WTC11 (cell line): ENCODE results near the gene MVD. TPM values are rescaled to one million over a fixed set of nuclear protein-coding genes. Genes with fewer than 3 reads are reported as not detected.

ENCODE experiments used
- ATAC-seq: fragments of 200-7000 bp; cut with Tn5 transposase; 2 replicates; pipeline ENCODE4 v1.10.0; 2021; ENCODE audit warnings: mild to moderate bottlenecking, moderate library complexity
- CTCF ChIA-PET: fragments of 300-600 bp; sonication (Branson Sonifier 250); formaldehyde crosslinking; loops from one replicate; lab custom pipeline; 2021; ENCODE audit warnings: antibody characterized with exemption; lab: Charles Lee
- POLR2A ChIA-PET: fragments of 350-600 bp; sonication (Branson Sonifier 250); formaldehyde crosslinking; loops from one replicate; lab custom pipeline; 2021; ENCODE audit warnings: antibody characterized with exemption; lab: Charles Lee
- DNase-seq: peaks from one replicate; pipeline ENCODE4 v3.0.0; 2021; ENCODE audit warnings: low spot score
- H3K27ac Mint-ChIP-seq: 2 replicates; pipeline ENCODE4 v1.8.0; 2021; ENCODE audit warnings: mixed read lengths
- H3K27me3 Mint-ChIP-seq: 2 replicates; pipeline ENCODE4 v1.8.0; 2021; ENCODE audit warnings: low read depth, mild to moderate bottlenecking, moderate library complexity, mixed read lengths
- H3K36me3 Mint-ChIP-seq: 2 replicates; pipeline ENCODE4 v1.8.0; 2021; ENCODE audit warnings: mixed read lengths
- H3K4me1 Mint-ChIP-seq: 2 replicates; pipeline ENCODE4 v1.8.0; 2022; ENCODE audit warnings: mixed read lengths
- H3K4me3 Mint-ChIP-seq: 2 replicates; pipeline ENCODE4 v1.8.0; 2021; ENCODE audit warnings: mild to moderate bottlenecking, moderate library complexity, mixed read lengths
- H3K9me3 Mint-ChIP-seq: 2 replicates; pipeline ENCODE4 v1.8.0; 2021; ENCODE audit warnings: mixed read lengths
- ATF1 ChIP-seq: sonication (generic); formaldehyde crosslinking; IDR thresholded peaks from 2 replicates; pipeline ENCODE4 v1.8.1; 2023; ENCODE audit warnings: mild to moderate bottlenecking, moderate library complexity, missing genetic modification reagents
- CDX4 ChIP-seq: fragments of 250-450 bp; sonication (Bioruptor Pico); IDR thresholded peaks from 2 replicates; pipeline ENCODE4 v1.9.0; 2021; ENCODE audit warnings: moderate library complexity, mild to moderate bottlenecking, inconsistent platforms, borderline replicate concordance
- CREB1 ChIP-seq: sonication (generic); formaldehyde crosslinking; IDR thresholded peaks from 2 replicates; pipeline ENCODE4 v1.8.0; 2023; ENCODE audit warnings: mild to moderate bottlenecking, missing genetic modification reagents
- E2F1 ChIP-seq: sonication (generic); formaldehyde crosslinking; IDR thresholded peaks from 2 replicates; pipeline ENCODE4 v1.8.0; 2022; ENCODE audit warnings: mild to moderate bottlenecking, missing genetic modification reagents
- ERG ChIP-seq: fragments of 250-450 bp; sonication (Bioruptor Pico); IDR thresholded peaks from 2 replicates; pipeline ENCODE4 v1.8.0; 2021; ENCODE audit warnings: mild to moderate bottlenecking
- ESRRA ChIP-seq: sonication (generic); formaldehyde crosslinking; IDR thresholded peaks from 2 replicates; pipeline ENCODE4 v1.8.1; 2022; ENCODE audit warnings: mild to moderate bottlenecking, missing genetic modification reagents, borderline replicate concordance
- ETV6 ChIP-seq: sonication (generic); formaldehyde crosslinking; IDR thresholded peaks from 2 replicates; pipeline ENCODE4 v1.8.1; 2022; ENCODE audit warnings: mild to moderate bottlenecking, missing genetic modification reagents
- FOXJ3 ChIP-seq: sonication (generic); formaldehyde crosslinking; IDR thresholded peaks from 2 replicates; pipeline ENCODE4 v1.9.0; 2021; ENCODE audit warnings: missing genetic modification reagents, mild to moderate bottlenecking, borderline replicate concordance
- FOXK1 ChIP-seq: sonication (generic); formaldehyde crosslinking; IDR thresholded peaks from 2 replicates; pipeline ENCODE4 v1.8.0; 2022; ENCODE audit warnings: mild to moderate bottlenecking, moderate library complexity, missing genetic modification reagents
- MAX ChIP-seq: sonication (generic); formaldehyde crosslinking; IDR thresholded peaks from 2 replicates; pipeline ENCODE4 v1.8.0; 2022; ENCODE audit warnings: mild to moderate bottlenecking, missing genetic modification reagents
- MYBL2 ChIP-seq: sonication (generic); formaldehyde crosslinking; IDR thresholded peaks from 2 replicates; pipeline ENCODE4 v1.8.1; 2023; ENCODE audit warnings: mild to moderate bottlenecking, moderate library complexity, missing genetic modification reagents
- NFATC4 ChIP-seq: fragments of 250-450 bp; sonication (Bioruptor Pico); IDR thresholded peaks from 2 replicates; pipeline ENCODE4 v1.9.0; 2021; ENCODE audit warnings: mild to moderate bottlenecking
- NR1H2 ChIP-seq: sonication (generic); formaldehyde crosslinking; IDR thresholded peaks from 2 replicates; pipeline ENCODE4 v1.9.0; 2021; ENCODE audit warnings: mild to moderate bottlenecking, moderate library complexity, missing genetic modification reagents
- NR3C1 ChIP-seq: sonication (generic); formaldehyde crosslinking; conservative IDR thresholded peaks from 2 replicates; pipeline ENCODE4 v1.8.1; 2023; ENCODE audit warnings: low read depth, mild to moderate bottlenecking, missing genetic modification reagents
- PRDM15 ChIP-seq: sonication (generic); formaldehyde crosslinking; IDR thresholded peaks from 2 replicates; pipeline ENCODE4 v1.8.0; 2022; ENCODE audit warnings: missing genetic modification reagents
- PRRX2 ChIP-seq: fragments of 250-450 bp; sonication (Bioruptor Pico); IDR thresholded peaks from 2 replicates; pipeline ENCODE4 v1.8.0; 2021; ENCODE audit warnings: mild to moderate bottlenecking
- SMAD4 ChIP-seq: sonication (generic); formaldehyde crosslinking; IDR thresholded peaks from 2 replicates; pipeline ENCODE4 v1.8.0; 2022; ENCODE audit warnings: mild to moderate bottlenecking, missing genetic modification reagents
- TCF7 ChIP-seq: sonication (generic); formaldehyde crosslinking; IDR thresholded peaks from 2 replicates; pipeline ENCODE4 v1.8.0; 2022; ENCODE audit warnings: mild to moderate bottlenecking, low read depth, missing genetic modification reagents, moderate library complexity
- TEAD1 ChIP-seq: sonication (generic); formaldehyde crosslinking; IDR thresholded peaks from 2 replicates; pipeline ENCODE4 v1.8.0; 2022; ENCODE audit warnings: mild to moderate bottlenecking, missing genetic modification reagents
- ZMAT4 ChIP-seq: fragments of 250-450 bp; sonication (Bioruptor Pico); IDR thresholded peaks from 2 replicates; pipeline ENCODE4 v1.9.0; 2021; ENCODE audit warnings: mild to moderate bottlenecking
- ZNF232 ChIP-seq: sonication (generic); formaldehyde crosslinking; IDR thresholded peaks from 2 replicates; pipeline ENCODE4 v1.8.0; 2022; ENCODE audit warnings: mild to moderate bottlenecking, missing genetic modification reagents
- ZNF396 ChIP-seq: fragments of 250-450 bp; sonication (Bioruptor Pico); IDR thresholded peaks from 2 replicates; pipeline ENCODE4 v1.8.0; 2021; ENCODE audit warnings: mild to moderate bottlenecking, moderate library complexity, borderline replicate concordance
- ZNF416 ChIP-seq: fragments of 250-450 bp; sonication (Bioruptor Pico); IDR thresholded peaks from 2 replicates; pipeline ENCODE4 v1.9.0; 2021; ENCODE audit warnings: mild to moderate bottlenecking, inconsistent platforms
- total RNA-seq: library from RNA; stranded (reverse); gene quantifications from 3 replicates; pipeline ENCODE4 v1.2.3, GENCODE V29; 2021
- TF ChIP-seq, protein P1 (sequence below): sonication (generic); formaldehyde crosslinking; conservative IDR thresholded peaks from 2 replicates; pipeline ENCODE4 v1.8.1; 2022; ENCODE audit warnings: mild to moderate bottlenecking, missing genetic modification reagents
- TF ChIP-seq, protein P2 (sequence below): sonication (generic); formaldehyde crosslinking; IDR thresholded peaks from 2 replicates; pipeline ENCODE4 v1.8.0; 2023; ENCODE audit warnings: missing genetic modification reagents
- TF ChIP-seq, protein P3 (sequence below): sonication (generic); formaldehyde crosslinking; IDR thresholded peaks from 2 replicates; pipeline ENCODE4 v1.8.1; 2022; ENCODE audit warnings: mild to moderate bottlenecking, moderate library complexity, missing genetic modification reagents

The MVD gene
- total RNA-seq, 1 experiment from 2014 or later: 113 TPM

- Mint-ChIP-seq H3K27me3 (no peaks in the 10 kb centered on the region), H3K9me3 (no peaks in the 10 kb centered on the region), H3K27ac (peak overlapping the region; percentile 88), H3K4me1 (peaks cover 8% of the 10 kb centered on the region), H3K36me3 (peaks cover under 1% of the 10 kb centered on the region; the same call in 1 of the 2 replicates), H3K4me3 (no peak overlapping the region)
- TF ChIP-seq SMAD4 (CRISPR knock-in tag): no peak
- TF ChIP-seq E2F1: no peak
- TF ChIP-seq TEAD1 (CRISPR knock-in tag): no peak
- TF ChIP-seq, protein P1, sequence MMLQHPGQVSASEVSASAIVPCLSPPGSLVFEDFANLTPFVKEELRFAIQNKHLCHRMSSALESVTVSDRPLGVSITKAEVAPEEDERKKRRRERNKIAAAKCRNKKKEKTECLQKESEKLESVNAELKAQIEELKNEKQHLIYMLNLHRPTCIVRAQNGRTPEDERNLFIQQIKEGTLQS (CRISPR knock-in tag): no peak
- TF ChIP-seq CREB1 (CRISPR knock-in tag): no peak
- no peak for TF ChIP-seq MAX (CRISPR knock-in tag)
- TF ChIP-seq ERG (CRISPR knock-in tag): no peak
- no peak for TF ChIP-seq PRRX2 (CRISPR knock-in tag)
- no peak for TF ChIP-seq FOXK1 (CRISPR knock-in tag)
- TF ChIP-seq MYBL2: no peak
- TF ChIP-seq TCF7: no peak
- TF ChIP-seq, protein P2, sequence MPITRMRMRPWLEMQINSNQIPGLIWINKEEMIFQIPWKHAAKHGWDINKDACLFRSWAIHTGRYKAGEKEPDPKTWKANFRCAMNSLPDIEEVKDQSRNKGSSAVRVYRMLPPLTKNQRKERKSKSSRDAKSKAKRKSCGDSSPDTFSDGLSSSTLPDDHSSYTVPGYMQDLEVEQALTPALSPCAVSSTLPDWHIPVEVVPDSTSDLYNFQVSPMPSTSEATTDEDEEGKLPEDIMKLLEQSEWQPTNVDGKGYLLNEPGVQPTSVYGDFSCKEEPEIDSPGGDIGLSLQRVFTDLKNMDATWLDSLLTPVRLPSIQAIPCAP (CRISPR knock-in tag): no peak
- no peak for TF ChIP-seq NR3C1 (CRISPR knock-in tag)
- TF ChIP-seq PRDM15: no peak
- TF ChIP-seq ATF1 (CRISPR knock-in tag): no peak
- TF ChIP-seq ZNF396 (CRISPR knock-in tag): no peak
- TF ChIP-seq NR1H2 (CRISPR knock-in tag): no peak
- TF ChIP-seq ETV6 (CRISPR knock-in tag): no peak
- TF ChIP-seq ZNF416: no peak
- ChIA-PET POLR2A (no interaction called here), CTCF (interaction anchor here (1.3 to 3.9 kb wide), 2 partner anchors 26 to 27 kb away, joined by 3 to 23 read pairs; no protein-coding TSS in a partner anchor)
- no peak for DNase-seq
- peak; percentile 18; the same call in 1 of the 2 replicates for ATAC-seq
These were observed 49.0 kb upstream of the MVD start for GRCh38 chr16:88711750-88712340.

GRCh38 chr16:88710556-88710955, 47.7 kb upstream of the MVD start:
- CTCF ChIA-PET: interaction anchor here (3.9 kb wide), 1 partner anchor 27 kb away, joined by 23 read pairs; no protein-coding TSS in a partner anchor
- H3K4me1 Mint-ChIP-seq: peaks cover 8% of the 10 kb centered on the region
- POLR2A ChIA-PET: no interaction called here
- TF ChIP-seq FOXJ3 (no peak), ESRRA (CRISPR knock-in tag) (no peak), ZMAT4 (no peak), NFATC4 (CRISPR knock-in tag) (no peak), ZNF232 (CRISPR knock-in tag) (no peak), CDX4 (CRISPR knock-in tag) (no peak)
- TF ChIP-seq, protein P3, sequence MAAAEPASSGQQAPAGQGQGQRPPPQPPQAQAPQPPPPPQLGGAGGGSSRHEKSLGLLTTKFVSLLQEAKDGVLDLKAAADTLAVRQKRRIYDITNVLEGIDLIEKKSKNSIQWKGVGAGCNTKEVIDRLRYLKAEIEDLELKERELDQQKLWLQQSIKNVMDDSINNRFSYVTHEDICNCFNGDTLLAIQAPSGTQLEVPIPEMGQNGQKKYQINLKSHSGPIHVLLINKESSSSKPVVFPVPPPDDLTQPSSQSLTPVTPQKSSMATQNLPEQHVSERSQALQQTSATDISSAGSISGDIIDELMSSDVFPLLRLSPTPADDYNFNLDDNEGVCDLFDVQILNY (CRISPR knock-in tag): no peak

More at GRCh38 chr16:88710556-88710955, 47.7 kb upstream of the MVD start:
- Mint-ChIP-seq H3K4me3 (no peak overlapping the region), H3K27me3 (no peaks in the 10 kb centered on the region), H3K27ac (0 out of 2 replicates have a peak overlapping the region, but pooled peaks have one; percentile 27), H3K36me3 (no peaks in the 10 kb centered on the region), H3K9me3 (no peaks in the 10 kb centered on the region)
- no peak for DNase-seq
- ATAC-seq: no peak
